ENCODE results near the gene OGDH. TPM values are rescaled to one million over a fixed set of nuclear protein-coding genes. Genes with fewer than 3 reads are reported as not detected.

OGDH gene
- total and polyA plus RNA-seq, 2 of the 13 experiments (the other 11 are each of a cell fraction or from before 2014, with no cell fraction given), result 17.4 to 25.4 TPM

DNA sequence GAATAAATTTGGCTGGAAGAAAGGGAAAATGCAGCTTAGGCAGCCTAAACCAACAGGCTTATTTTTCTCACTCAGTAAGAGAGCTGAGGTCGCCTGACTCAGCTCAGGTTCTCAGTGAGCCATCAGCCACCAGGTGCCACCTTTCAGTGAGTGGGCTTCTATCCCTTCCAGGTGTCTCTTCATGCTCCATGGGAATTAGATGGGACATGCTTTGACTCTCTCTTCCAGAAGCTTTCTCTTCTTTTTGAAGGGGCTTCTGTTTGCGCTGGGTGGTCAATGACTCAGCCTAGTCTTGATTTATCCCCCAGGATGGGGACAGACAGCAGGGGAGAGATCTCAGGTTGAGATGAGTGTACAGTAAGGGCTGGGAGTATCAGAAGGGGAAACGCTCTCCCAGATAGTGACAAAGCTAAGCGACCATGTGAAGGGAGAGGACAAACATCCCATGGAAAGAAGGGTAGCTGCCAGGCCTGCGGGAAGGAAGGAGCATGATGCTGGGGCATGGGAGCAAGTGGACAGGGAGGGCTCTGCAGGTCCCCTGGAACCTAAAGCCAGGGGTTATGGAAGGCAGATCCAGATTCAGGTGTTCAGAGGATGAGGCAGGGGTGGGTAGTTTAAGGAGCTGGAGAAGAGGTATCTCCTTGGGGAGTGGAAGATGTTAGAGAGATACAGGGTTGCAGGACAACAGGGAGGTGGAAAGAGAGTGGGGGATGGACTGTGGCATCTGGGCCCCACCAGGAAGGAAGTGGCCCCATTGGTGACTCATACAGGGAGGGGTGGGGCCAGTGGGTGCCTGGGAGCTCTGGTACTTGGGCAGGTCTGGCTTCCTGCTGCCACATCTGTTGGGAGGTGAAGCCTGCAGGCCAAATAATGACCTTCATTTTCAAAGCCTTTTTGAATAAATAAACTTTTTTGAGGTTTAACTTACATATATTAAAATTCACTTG lies 32.5 kb downstream of the OGDH start (continued):
- TF ChIP-seq KLF9 (CRISPR knock-in tag; IDR thresholded peaks at IDR 0.05; ENCODE audit: low read depth), result no peak
- no peak for TF ChIP-seq ZNF282 (IDR thresholded peaks at IDR 0.05; ENCODE audit: partially characterized antibody)
- TF ChIP-seq SYNCRIP (IDR thresholded peaks at IDR 0.05; ENCODE audit: insufficient read depth, low read depth, low read length), result no peak
- TF ChIP-seq NR2F6 (IDR thresholded peaks at IDR 0.05), result no peak
- TF ChIP-seq NR2F6 (CRISPR knock-in tag; IDR thresholded peaks at IDR 0.05), result peak; percentile 66
- 0 out of 2 replicates have a peak, but pooled peaks have one; percentile 47 for TF ChIP-seq MED1 (CRISPR knock-in tag; IDR thresholded peaks at IDR 0.05)
- TF ChIP-seq, protein P1, sequence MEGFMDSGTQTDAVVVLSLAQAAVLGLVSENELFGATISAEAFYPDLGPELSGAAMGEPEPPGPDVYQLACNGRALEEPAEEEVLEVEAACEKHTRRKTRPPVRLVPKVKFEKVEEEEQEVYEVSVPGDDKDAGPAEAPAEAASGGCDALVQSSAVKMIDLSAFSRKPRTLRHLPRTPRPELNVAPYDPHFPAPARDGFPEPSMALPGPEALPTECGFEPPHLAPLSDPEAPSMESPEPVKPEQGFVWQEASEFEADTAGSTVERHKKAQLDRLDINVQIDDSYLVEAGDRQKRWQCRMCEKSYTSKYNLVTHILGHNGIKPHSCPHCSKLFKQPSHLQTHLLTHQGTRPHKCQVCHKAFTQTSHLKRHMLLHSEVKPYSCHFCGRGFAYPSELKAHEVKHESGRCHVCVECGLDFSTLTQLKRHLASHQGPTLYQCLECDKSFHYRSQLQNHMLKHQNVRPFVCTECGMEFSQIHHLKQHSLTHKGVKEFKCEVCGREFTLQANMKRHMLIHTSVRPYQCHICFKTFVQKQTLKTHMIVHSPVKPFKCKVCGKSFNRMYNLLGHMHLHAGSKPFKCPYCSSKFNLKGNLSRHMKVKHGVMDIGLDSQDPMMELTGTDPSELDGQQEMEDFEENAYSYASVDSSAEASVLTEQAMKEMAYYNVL (CRISPR knock-in tag; IDR thresholded peaks at IDR 0.05; ENCODE audit: borderline replicate concordance), result 0 out of 2 replicates have a peak, but pooled peaks have one; percentile 31
- peak; percentile 52; the same call in 1 of the 2 replicates for TF ChIP-seq GABPB1 (CRISPR knock-in tag; IDR thresholded peaks at IDR 0.05)
- peak; percentile 43; the same call in 1 of the 2 replicates for TF ChIP-seq ZNF143 (CRISPR knock-in tag; IDR thresholded peaks at IDR 0.05)
- no peak for TF ChIP-seq ZNF761 (CRISPR knock-in tag; conservative IDR thresholded peaks at IDR 0.05)
- TF ChIP-seq NR2F1 (CRISPR knock-in tag; IDR thresholded peaks at IDR 0.05), result 0 out of 4 replicates have a peak, but pooled peaks of 1 of the 2 experiments have one; percentile 12
- peak; percentile 98 for TF ChIP-seq FOSL2 (CRISPR knock-in tag; IDR thresholded peaks at IDR 0.05)
- TF ChIP-seq FIP1L1 (IDR thresholded peaks at IDR 0.05; ENCODE audit: borderline replicate concordance, insufficient read depth, low read depth, low read length), result no peak
- TF ChIP-seq, protein P2, sequence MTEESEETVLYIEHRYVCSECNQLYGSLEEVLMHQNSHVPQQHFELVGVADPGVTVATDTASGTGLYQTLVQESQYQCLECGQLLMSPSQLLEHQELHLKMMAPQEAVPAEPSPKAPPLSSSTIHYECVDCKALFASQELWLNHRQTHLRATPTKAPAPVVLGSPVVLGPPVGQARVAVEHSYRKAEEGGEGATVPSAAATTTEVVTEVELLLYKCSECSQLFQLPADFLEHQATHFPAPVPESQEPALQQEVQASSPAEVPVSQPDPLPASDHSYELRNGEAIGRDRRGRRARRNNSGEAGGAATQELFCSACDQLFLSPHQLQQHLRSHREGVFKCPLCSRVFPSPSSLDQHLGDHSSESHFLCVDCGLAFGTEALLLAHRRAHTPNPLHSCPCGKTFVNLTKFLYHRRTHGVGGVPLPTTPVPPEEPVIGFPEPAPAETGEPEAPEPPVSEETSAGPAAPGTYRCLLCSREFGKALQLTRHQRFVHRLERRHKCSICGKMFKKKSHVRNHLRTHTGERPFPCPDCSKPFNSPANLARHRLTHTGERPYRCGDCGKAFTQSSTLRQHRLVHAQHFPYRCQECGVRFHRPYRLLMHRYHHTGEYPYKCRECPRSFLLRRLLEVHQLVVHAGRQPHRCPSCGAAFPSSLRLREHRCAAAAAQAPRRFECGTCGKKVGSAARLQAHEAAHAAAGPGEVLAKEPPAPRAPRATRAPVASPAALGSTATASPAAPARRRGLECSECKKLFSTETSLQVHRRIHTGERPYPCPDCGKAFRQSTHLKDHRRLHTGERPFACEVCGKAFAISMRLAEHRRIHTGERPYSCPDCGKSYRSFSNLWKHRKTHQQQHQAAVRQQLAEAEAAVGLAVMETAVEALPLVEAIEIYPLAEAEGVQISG (CRISPR knock-in tag; IDR thresholded peaks at IDR 0.05), result peak; percentile 67; the same call in 1 of the 2 replicates
- TF ChIP-seq HMG20B (CRISPR knock-in tag; conservative IDR thresholded peaks at IDR 0.05), result no peak
- TF ChIP-seq ATAD3A (CRISPR knock-in tag; IDR thresholded peaks at IDR 0.05), result no peak
- TF ChIP-seq ZNF776 (CRISPR knock-in tag; IDR thresholded peaks at IDR 0.05), result no peak
- TF ChIP-seq, protein P3, sequence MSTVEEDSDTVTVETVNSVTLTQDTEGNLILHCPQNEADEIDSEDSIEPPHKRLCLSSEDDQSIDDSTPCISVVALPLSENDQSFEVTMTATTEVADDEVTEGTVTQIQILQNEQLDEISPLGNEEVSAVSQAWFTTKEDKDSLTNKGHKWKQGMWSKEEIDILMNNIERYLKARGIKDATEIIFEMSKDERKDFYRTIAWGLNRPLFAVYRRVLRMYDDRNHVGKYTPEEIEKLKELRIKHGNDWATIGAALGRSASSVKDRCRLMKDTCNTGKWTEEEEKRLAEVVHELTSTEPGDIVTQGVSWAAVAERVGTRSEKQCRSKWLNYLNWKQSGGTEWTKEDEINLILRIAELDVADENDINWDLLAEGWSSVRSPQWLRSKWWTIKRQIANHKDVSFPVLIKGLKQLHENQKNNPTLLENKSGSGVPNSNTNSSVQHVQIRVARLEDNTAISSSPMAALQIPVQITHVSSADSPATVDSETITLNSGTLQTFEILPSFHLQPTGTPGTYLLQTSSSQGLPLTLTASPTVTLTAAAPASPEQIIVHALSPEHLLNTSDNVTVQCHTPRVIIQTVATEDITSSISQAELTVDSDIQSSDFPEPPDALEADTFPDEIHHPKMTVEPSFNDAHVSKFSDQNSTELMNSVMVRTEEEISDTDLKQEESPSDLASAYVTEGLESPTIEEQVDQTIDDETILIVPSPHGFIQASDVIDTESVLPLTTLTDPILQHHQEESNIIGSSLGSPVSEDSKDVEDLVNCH (CRISPR knock-in tag; IDR thresholded peaks at IDR 0.05), result no peak
- TF ChIP-seq, protein P4, sequence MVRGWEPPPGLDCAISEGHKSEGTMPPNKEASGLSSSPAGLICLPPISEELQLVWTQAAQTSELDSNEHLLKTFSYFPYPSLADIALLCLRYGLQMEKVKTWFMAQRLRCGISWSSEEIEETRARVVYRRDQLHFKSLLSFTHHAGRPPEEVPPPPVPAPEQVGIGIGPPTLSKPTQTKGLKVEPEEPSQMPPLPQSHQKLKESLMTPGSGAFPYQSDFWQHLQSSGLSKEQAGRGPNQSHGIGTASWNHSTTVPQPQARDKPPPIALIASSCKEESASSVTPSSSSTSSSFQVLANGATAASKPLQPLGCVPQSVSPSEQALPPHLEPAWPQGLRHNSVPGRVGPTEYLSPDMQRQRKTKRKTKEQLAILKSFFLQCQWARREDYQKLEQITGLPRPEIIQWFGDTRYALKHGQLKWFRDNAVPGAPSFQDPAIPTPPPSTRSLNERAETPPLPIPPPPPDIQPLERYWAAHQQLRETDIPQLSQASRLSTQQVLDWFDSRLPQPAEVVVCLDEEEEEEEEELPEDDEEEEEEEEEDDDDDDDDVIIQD (CRISPR knock-in tag; IDR thresholded peaks at IDR 0.05; ENCODE audit: low read depth), result peak; percentile 37; the same call in 1 of the 2 replicates
- peak; percentile 29; the same call in 1 of the 2 replicates for TF ChIP-seq MAZ (IDR thresholded peaks at IDR 0.05; ENCODE audit: borderline replicate concordance, low read depth, low read length)
- TF ChIP-seq MAZ (CRISPR knock-in tag; IDR thresholded peaks at IDR 0.05; ENCODE audit: low read depth), result no peak
